AG20443 (cell line): ENCODE data around the gene ECM1.

ENCODE experiments used
- DNase-seq: peaks from one replicate; pipeline ENCODE4 v3.0.0; 2012; ENCODE audit warnings: low spot score, mixed read lengths

The ECM1 gene

DNA sequence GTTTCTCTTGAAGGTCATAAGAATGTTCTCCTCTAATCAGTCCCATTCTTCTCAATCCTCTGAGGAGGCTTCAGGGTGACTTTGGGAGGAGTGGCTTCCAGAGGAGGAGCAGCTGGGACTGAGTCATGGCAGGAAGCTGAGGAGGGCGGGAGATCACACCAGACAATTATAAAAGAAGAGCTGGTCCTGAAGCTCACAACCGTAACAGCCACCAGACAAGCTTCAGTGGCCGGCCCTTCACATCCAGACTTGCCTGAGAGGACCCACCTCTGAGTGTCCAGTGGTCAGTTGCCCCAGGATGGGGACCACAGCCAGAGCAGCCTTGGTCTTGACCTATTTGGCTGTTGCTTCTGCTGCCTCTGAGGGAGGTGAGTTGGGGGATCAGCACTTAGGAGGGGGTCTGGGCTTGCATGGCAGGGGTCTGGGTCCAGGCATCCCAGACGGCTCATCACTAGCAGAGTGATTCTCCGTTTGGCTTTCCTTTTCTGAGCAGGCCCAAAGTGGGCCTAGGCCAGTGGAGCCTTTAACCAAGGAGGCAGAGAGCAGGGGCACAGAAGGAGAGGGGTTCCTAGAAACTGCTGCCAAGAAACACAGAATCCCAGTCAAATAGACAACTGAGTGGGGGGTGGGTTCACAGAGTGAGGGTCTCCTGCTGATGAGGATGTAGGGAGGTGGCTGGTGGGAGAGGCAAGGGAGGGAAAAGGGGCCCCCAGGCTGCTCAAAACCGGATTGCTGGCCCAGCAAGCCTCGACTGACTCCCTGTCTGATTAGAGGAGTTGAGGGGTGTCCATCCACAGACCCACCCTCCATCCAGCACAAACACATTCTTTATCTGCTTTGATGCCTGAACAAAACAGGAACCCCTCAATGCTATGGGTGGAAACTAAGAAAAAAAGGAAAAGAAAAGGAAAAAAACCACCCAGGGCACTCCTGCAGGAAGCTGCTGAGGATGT, at the start of gene ECM1:
Gene ECM1, plus strand, starts transcription at position 198 of the 953 bp plus-strand sequence. Its CDS starts 101 bp downstream, at position 299.
- DNase-seq: peak; percentile 91

DNA sequence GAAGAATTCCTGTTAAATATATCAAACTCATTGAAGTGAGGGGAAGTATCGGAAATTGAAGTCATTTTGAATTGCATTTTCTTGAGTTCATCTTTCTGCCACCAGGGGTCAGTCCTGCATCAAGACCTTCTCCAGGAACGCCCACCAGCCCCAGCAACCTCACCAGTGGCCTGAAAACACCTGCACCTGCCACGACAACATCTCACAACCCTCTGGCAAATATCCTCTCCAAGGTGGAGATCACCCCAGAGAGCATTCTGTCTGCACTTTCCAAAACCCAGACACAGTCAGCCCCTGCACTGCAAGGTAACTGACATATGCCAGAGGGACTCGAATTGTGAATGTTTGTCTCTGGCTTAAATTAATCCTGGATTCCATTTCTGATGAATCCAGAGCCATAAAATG, 43.5 kb upstream of the ECM1 start:
- peak; percentile 82 for DNase-seq

DNA sequence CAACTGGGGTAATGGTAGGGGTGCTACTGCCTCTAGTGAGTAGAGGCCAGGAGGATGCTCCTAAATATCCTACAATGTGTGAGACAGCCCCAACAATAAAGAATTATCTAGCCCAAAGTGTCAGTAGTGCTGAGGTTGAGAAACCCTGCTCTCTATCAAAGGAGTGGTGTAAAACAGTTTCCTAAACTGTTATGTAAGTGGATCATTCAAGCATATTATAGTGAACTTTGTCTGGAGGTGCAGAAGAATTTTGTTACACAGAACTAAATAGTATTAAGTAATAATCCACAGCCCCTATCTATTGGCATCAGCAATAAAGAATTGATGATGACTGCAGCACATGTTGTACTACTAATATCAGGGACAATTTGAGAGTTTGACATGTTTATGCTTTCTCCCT, 40.9 kb upstream of the ECM1 start:
- no peak for DNase-seq

DNA sequence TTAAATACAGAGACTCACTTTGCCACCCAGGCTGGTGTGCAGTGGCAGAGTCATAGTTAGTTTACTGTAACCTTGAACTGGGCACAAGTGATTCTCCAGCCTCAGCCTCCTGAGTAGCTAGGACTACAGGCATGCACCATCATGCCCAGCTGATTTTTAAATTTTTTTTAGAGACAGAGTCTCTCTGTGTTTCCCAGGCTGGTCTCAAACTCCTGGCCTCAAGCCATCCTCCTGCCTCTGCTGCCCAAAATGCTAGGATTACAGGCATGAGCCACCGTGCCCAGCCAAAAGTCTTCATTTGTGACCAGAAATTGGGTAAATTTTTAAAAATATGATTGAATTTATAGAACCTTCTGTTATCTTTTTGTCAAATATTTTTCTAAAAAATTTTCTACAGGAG, 38.6 kb upstream of the ECM1 start:
- no peak for DNase-seq

DNA sequence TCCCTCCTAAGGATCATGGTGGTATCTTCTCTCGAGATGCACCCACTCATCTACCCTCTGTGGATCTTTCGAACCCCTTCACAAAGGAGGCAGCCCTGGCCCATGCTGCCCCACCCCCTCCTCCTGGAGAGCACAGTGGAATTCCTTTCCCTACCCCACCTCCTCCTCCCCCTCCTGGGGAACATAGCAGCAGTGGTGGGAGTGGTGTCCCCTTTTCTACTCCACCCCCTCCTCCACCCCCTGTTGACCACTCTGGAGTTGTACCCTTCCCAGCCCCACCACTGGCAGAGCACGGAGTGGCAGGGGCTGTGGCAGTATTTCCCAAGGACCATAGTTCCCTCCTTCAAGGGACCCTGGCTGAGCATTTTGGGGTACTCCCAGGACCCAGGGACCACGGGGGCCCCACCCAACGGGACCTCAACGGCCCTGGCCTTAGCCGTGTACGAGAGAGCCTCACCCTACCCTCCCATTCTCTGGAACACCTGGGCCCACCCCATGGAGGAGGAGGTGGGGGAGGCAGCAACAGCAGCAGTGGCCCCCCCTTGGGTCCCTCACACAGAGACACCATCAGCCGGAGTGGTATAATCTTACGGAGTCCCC, 35.2 kb upstream of the ECM1 start:
- DNase-seq: no peak

DNA sequence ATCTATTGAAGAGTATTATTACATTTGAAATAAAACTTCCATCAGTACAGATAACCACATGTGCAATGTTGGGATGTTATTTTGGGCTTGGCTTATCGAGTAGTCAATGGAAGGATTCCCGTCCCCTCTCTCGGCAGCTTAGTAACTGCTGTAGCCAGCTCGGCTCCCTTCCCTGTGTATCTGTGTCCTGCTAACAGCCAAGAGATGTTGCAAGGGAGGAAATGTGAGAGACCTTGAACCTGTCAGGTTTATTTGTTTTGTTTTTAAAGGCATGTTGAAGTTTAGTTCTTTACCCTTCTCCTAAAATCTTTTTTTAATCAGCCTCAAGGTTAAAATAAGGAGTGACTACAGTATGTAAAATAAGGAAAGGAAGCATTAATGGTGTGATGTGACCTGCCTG, 34.2 kb upstream of the ECM1 start:
- DNase-seq: no peak

DNA sequence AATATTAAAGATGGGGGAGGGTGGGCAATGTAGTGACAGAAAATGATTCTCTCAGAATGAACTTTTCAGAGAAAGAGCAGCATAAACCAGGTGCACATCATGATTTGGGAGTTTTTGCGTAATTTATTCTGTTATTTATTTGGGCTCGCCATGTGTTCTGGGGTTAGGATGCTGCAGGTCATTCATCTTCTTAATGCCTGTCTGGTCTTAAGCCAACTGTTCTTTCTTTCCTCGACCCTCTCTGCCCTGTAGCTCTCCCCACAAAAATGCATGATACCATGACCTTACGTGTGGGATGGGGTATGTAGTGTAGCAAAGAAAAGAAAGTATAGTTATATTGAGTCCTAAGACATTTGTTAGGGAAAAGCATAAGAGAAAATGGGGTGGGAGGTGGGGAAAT, 33.0 kb upstream of the ECM1 start:
- no peak for DNase-seq

DNA sequence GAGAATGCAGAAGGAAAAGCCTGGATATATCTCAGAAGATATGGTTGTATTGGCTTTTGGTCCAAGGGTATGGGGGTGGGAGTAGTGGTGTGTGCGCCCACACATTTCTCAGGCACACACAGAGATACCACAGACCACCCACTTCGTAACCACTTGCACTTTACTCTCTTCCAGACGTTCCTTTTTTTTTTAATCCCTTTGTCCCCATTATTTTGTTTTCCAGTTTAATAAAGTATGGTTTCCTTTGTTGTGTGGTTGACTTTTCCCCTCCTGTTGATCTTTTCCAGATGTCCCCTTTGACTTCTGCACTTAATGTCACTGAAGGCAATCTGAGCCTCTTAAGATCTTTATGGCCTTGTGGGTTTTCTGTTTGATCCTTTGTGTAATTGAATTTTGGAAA, 31.2 kb upstream of the ECM1 start:
- DNase-seq: no peak

DNA sequence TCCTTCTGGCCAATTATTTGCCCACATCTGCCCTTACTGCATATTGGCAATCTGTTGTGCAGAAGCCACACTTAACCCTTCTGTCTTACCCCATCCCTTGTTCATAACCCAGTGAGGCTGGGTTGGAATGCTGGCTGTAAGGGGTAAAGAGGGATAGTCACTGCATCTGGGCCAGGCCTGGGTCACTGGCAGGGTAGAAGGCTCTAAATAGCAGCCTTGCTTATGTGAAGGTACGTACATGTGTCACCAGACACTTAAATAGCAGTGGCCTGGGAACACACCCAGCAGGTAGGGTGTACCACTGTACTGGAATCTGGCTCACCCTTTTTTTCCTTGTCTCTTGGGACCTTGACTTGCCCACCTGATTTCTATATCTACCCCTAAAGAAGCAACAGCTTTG, 30.6 kb upstream of the ECM1 start:
- DNase-seq: no peak

DNA sequence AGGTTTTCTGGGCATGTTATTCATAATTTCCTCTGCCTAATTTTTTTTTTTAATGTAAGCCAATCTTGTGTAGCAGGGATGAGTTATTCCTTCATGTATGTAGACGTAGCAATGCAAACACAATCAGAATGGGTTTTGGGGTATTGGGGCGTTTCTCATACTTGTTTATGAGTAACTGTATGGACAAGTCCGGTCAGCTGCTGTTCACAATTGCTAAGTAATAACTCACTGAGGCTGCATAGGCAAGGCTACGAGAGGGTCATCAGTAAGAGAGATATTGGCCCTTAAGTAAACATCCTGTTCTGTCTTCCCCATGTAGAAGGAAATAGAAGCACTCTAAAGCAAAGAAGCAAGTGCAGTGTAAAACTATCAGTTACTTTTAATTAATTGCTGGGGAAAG, 30.2 kb upstream of the ECM1 start:
- DNase-seq: no peak

DNA sequence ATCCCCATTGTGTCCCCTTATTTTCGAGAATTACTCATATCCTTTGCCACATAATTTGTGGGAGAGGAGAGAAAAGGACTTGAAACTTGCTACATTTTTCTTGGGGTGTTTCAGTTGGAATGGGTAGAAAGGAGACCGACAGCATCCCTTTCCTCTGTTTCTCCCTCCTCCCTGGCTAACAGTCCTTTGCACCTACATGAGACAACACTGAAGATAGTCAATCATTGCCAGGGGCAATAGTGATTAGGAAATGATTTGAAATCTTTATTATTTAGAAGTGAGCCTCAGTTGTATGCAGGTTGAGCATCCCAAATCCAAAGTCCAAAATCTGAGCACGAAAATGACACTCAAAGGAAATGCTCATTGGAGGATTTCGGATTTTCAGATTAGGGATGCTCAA, 28.5 kb upstream of the ECM1 start:
- DNase-seq: no peak

DNA sequence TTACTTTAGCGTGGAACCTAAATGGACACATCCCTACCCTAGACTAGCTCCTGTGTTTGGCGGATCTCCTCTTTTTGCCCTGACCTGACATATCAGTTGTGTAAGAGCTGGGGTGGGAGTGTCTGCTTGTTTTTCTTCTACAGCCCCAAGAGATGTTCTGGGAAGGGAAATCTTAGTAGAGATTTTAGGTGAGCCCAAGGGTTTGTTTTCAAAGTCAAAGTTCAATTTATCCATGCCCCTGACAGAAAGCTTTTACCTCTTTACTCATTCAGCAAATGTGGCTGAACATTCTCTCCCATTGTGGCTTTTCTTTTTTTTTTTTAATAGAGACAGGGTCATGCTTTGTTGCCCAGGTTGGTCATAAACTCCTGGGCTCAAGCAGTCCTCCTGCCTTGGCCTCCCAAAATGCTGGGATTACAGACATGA, 28.0 kb upstream of the ECM1 start:
- no peak for DNase-seq

DNA sequence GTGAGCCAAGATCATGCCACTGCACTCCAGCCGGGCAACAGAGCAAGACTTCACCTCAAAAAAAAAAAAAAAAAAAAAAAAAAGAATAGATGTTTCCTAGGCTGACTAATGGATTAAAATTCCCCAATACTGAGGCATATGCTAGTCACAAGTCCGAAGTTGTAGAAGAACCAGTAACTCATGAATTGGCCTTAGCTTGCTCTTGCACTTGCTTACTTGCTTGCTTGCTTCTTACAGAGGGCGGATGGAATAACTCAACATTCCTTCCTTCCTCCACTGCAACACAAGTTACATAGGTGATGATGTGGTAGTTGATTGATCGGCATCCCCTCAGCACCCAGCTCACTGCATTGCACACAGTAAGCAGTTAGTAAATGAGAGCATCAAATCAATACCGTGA, 23.5 kb upstream of the ECM1 start:
- DNase-seq: peak; percentile 48

DNA sequence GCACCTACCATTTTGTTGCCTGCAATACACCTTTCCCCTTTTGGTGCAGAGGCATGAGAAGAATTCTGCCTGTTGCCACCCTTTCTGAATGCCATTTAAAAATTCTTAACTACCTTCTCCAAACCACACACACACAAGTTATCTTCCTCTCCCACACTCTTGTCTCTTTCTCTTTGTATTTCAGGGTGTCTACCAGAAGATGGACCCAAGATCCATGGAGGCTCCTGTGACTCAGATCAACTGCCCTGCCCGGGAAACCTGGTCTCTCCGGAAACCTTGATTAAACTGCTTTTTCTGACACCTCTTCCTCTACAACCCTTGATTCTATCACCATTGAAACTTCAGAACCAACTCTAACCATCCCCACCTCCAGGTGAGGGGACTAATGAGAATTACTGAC, 23.0 kb upstream of the ECM1 start:
- peak; percentile 59 for DNase-seq

DNA sequence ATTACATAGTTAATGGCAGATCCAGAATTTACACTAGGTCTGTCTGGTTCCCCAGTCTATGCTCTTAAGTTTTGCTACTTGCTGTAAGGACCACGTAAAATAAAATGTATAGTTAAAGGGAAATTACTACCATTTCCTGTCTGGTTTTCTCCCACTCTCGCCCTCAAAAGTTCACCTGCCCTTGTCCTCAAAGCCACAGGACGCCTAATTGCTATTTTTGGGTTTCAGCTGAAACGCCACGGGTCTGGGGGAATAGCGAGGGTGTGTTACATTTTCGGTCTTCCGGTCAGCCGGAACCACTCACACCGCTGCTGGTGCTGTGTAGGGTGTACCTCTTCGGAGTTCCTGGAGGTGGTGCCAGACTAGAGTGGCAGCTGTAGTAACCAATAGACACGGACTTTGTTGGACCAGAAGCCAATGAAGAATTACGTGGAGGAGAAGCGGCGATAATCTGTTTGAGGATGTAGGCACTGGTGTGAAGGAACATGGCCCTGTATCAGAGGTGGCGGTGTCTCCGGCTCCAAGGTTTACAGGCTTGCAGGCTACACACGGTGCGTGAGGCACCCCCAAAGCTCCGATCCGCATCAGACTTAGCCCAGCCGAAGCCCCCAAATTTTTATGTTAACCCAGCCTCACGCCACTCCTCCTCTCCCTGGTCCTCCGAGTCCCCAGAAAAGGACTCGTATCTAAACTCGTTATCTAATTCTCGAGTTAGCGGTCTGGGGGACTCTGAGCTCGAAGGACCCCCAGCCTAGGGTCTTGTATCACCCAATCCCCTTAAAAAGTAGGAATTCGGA, 20.7 kb upstream of the ECM1 start, which contains the start of gene TARS2:
Gene TARS2, plus strand, starts transcription at position 454 of the 797 bp plus-strand sequence. Its CDS starts 32 bp downstream, at position 486.
- DNase-seq: peak; percentile 97

DNA sequence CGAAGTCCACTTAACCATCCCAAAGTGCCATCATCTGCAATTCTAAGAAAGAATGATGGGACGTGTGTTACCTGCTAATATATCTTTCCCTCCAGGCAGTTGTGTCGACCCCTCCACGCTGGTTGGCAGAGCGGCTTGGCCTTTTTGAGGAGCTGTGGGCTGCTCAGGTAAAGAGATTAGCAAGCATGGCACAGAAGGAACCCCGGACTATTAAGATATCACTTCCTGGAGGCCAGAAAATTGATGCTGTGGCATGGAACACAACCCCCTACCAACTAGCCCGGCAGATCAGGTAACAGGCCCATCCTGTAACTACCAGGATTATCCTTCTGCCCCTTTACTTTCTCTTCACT, 20.2 kb upstream of the ECM1 start:
- DNase-seq: no peak

DNA sequence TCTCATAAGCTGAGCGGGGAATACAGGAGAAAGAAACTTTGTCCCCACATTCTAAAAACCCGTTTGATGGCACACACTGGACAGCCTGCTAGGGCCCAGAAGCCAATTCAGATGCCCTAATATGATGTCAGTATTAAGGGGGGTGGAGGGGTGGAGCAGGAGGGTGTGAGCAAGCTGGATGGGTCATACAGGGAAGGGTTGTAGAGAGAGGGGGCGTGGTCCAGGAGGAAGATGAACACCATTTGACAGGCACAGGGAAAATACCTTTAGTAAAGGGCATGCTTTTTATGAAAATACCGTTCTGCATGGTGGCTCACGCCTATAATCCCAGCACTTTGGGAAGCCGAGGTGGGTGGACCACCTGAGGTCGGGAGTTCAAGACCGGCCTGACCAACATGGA, 14.7 kb upstream of the ECM1 start:
- DNase-seq: no peak

DNA sequence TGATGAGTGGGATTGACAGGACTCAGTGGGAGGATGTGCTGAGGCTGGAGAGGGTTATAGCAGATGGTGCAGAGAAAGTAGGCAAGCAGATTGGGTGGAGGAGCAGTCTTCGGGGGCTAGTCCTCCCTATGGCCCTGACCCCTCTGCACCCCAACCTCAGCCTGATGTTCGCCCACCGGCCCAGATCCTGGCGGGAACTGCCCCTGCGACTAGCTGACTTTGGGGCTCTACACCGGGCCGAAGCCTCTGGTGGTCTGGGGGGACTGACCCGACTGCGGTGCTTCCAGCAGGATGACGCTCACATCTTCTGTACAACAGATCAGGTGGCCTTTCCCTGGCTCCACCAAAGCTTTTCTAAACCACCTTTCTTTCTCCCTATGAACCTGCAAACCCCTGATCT, 9.6 kb upstream of the ECM1 start:
- DNase-seq: no peak

DNA sequence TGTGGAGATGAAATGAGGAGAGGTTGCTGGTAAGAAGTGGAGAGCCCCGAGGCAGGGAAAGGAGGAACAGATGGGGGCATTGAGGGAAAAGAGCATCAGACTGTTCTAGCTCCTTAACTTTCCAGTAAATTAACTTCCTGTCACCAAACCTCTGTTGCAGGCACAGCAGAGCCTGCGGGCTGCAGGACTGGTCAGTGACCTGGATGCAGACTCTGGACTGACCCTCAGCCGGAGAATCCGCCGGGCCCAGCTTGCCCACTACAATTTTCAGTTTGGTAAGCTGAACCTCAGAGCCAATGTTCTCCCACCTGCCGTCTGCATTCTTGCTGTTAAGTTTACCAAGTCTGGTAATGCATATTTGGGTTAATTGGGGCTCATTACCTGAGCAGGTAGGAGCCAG, 2.5 kb upstream of the ECM1 start:
- no peak for DNase-seq

DNA sequence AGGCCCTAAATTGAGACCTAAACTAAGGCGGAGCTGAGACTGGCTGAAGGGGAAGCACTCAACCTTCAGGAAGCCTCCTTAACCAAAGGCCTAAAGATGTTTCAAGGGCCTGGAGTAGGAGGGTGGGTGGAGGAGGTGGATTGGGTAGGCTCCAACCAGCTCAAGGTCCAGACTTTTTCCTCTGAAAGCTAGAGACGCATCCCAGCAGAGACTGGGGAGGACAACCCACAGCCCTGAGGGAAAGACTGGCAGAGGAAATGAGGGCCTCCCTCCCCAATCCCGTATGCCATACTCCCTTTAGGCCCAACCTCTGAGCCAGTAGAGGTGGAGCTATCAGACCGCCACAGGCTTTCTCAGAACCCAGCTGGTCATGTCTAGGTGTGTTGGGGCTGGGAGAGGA, 1.1 kb downstream of the ECM1 start:
- peak; percentile 62 for DNase-seq

DNA sequence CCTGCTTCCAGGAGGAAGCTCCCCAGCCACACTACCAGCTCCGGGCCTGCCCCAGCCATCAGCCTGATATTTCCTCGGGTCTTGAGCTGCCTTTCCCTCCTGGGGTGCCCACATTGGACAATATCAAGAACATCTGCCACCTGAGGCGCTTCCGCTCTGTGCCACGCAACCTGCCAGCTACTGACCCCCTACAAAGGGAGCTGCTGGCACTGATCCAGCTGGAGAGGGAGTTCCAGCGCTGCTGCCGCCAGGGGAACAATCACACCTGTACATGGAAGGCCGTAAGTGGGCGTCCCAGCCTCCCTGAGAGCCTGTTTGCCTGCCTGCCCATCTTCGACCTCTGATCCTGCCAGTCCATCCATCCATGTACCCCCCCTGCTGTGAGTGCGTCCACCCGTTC, 3.6 kb downstream of the ECM1 start:
- no peak for DNase-seq

DNA sequence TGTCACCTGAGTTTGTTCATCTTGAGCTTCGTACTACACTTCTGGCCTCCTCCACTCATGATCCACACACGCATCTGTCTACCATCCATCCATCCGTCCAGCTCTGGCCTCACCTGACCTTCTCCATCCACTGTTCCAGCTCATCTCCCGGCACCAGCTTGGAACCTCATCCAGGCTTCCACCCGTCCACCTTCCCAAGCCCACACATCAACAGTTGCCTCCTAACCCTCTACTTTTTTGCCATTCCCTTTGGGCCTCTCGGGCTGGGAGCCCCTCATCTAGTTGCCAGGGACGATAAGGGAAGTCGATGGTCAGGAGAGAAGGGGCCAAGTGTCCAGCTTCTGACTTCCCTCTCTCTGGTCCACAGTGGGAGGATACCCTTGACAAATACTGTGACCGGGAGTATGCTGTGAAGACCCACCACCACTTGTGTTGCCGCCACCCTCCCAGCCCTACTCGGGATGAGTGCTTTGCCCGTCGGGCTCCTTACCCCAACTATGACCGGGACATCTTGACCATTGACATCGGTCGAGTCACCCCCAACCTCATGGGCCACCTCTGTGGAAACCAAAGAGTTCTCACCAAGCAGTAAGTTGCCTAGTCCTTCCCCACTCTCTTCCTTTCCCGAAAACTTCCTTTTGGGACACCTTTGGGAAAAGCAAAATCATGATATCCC, 4.2 kb downstream of the ECM1 start:
- DNase-seq: no peak
